ENCODE measurements around the gene BCAP29.
"Not testable (repeated sequence)": the region's sequence is repeated elsewhere in the genome, so short reads cannot be mapped to it uniquely, and the experiment has no call there.

BCAP29 gene

DNA sequence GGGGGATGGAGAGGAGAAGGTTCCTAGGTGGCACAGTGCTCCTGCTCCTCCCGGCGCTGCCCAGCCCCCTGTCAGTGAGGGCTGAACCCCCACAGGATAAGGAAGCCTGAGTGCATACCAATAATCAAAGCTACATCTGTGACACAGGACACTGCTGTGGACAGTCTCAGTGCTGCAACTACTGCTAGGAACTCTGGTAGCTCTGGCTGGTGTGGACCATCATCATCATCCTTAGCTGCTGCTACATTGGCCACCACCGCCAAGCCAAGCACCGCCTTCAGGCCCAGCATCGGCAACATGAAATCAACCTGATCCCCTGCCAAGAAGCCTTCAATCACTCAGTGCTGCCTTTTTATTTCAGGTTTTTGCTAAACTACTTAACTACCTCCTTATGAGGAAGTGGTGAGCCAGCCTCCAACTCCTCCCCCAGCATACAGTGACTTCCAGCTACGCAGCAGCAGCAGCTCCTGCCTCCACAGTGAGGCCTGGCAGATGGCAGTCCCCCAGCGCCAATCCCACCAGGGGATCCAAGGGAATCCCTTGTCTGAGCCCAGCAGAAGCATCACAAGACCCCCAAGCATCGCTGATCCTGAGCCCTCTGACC lies 48.5 kb downstream of the BCAP29 start:
- DNase-seq: no peak

DNA sequence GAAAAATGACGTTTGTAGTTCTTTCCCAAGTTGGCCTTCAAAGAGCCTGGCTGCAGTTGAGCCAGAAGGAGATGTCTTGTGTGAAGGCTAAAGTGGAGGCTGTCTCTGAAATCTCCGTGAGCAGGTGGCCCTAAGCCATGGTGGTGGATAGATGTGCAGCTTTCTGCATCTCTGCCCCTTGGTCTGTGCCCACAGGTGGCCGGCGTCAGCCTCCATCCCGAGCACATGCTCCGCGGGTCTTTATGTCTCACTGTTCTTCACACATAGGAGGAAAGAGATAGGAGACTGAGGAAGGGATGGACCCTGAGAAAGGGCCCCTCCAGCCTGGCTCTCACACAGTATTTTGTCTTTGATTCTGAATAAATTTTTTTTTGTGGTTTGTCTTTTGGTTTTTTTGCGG lies 50.3 kb downstream of the BCAP29 start:
- DNase-seq: no peak

DNA sequence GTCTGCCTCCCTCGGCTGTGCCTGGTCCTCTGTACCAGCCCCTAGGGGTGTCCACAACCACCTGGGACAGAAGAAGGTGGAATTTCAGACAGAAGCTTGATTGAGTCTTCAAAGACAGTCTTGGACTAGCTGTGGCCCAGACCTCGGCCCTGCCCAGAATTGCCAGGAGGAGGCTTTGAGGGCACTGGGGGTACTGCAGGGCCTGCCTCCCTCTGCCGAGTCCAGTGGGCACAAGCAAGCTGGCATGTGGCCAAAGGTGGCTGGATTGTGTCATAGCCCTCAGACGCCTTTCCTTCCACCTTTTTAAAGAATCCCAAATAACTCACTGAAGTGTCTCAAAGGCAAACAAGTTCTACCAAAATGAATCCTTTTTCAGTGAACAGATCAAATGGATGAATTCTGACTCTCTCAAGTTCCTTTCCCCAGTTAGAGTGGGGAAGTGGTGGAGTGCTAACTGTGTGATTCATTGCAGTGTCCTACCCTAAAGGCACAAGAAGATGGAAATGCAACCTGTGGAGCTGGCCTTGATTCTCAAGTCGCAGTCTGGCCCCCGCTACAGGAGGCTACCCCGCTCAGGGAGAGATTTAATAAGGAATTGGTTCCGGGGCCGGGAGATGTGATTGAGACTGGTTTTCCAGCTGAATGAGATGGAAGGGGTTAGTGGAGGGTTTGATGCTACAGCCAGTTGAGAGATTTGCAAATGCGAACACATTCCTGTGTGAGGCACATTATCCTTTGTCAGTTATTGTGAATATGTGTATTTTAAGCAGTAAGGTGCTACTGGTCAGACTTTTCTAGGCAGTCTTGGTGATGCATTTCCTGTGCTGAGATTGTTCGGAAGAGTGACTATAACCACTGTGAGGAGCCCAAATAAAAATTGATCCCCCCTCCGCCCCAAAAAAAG lies 51.8 kb downstream of the BCAP29 start:
- DNase-seq: no peak

DNA sequence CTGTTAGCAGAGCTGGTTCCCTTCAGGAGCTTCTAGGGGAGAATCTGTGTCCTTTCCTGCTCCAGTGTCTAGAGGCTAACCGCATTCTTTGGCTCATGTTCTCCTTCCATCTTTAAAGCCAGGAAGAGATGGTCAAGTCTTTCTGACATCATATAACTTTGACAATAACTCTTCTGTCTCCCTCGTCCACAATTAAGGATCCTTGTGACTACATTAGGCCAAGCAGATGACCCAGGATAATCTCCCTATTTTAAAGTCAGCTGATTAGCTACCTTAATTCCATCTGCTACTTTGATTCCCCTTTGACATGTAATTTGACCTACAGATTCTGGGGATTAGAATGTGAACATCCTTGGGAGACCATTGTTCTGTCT lies 52.4 kb downstream of the BCAP29 start:
- DNase-seq: no peak

DNA sequence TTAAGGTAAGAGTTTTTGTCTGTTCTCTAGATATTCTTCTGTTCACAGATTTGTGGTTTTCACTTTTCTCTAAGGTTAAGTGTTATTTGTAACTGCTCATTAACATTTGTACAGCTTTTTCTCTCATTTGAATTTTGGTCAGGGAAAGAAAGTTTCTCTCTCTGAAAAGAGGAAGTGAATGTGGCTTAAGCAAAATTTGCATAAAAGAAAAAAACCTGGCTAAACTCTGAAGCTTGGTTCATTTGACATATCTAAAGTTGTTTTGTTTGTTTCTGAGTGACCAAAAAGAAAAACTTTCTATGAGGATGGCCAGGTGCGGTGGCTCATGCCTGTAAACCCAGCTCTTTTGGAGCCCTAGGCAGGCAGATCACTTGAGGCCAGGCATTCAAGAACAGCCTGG lies 58.5 kb downstream of the BCAP29 start:
- no peak for DNase-seq

DNA sequence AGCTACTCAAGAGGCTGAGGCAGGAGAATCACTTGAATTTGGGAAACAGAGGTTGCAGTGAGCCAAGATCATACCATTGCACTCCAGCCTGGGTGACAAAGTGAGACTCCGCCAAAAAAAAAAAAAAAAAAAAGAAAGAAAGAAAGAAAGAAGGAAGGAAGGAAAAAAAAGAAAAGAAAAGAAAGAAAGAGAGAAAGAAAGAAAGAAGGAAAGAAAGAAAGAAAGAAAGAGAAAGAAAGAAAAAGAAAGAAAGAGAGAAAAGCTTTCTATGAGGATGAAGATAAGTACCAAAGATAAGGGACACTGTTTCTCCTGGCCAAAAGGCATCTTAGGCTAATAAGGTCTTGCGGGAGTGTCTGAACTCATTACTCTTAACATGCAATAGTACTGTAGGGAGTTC lies 59.0 kb downstream of the BCAP29 start:
- not testable (repeated sequence) for DNase-seq

DNA sequence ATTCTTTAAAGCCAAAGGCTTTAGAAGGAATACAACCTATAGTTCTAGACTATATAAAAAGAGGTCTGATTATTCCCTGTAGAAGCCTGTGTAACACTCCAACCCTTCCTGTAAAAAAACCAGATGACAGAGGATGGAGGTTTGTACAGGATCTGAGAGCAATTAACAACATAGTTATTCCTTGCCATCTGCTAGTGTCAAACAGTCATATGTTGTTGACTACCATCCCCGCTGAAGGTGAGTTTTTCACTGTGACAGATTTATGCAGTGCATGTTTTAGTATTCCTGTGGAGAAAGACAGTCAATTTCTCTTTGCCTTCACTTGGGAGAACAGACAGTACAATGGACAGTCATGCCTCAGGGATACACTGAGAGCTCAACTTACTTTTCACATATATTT lies 61.6 kb downstream of the BCAP29 start:
- DNase-seq: no peak

DNA sequence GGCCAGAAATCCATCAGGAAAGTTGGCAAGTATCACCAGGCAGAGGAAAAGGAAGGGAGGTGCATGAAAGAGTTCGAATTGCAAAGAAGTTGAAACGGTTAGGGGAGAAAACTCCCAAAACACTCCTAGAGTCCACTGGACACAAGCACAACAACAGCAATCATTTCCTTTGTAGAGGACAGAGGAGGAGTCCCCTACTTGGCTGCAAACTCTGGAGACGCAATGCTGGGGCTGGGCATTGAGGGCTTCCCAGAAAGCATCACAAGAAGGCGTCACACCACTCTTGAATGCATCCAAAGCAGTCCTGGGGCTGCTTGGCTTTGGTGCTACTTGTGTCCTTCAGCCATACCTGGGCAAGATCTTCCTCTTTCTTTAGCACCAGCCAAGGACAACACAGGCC lies 62.5 kb downstream of the BCAP29 start:
- DNase-seq: no peak

DNA sequence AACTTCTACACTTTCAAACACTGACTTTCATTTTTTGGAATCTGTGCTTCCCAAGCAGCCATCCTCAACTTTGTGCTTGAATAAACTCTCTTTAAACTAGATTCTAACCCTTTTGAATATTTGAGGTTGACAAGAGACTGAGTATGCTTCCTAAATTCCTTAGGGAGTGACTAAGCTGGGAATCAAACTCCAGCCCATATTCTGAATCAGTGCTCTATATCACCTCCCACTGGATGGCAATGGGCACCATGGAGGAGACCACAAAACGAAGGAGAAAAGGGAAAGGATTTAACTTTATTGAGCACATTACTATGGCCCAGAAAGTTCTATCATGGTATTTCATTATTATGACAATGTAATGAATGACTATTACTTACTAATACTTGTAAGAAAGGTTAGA lies 63.4 kb downstream of the BCAP29 start:
- no peak for DNase-seq

DNA sequence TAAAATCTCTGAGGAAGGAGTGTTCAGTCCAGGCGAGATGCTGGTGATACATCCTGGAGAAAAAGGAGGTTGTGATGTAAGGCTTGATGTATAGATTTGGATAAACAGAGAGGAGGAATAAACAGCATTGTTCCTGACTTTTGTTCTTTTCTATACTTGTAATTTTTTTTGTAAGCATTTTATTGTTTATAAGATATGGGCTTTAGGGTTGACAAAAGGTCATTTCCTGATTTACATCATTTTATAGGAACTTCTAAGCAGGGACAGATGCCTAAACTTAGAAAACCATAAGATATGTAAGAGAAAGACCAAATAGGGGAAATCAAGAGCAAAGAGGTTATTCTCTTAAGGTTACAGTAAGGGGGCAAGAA lies 63.9 kb downstream of the BCAP29 start:
- DNase-seq: no peak

DNA sequence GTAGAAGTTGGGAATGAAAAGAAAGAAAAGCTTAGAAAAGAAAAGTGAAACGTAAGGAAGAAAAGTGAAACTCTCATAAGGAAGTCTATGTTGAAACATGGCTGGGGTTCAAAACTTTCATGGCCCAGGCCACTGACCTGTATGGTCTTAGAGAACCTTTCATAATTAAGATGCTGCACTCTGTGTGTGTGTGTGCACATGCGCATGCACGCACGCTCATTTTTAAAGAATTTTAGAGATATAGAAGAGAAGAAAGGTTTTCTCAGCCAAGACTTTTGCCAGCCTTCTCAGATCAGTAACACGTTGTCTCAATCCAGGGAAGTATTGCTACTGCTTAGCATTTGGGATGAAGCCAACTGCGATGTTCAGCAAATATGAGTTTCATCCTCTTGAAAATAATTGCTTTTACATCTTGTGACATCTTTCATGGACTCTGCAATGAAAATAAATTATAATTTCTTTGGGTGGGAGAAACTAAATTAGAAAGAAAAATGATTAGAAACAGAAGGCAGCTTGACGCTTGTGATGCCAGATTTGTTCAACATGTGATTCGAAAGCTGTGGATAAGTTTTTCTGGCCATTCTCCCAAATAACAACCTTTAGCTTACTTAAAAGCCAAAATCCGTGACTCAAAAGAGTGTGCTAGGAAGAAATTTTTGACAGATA lies 64.4 kb downstream of the BCAP29 start:
- DNase-seq: no peak

DNA sequence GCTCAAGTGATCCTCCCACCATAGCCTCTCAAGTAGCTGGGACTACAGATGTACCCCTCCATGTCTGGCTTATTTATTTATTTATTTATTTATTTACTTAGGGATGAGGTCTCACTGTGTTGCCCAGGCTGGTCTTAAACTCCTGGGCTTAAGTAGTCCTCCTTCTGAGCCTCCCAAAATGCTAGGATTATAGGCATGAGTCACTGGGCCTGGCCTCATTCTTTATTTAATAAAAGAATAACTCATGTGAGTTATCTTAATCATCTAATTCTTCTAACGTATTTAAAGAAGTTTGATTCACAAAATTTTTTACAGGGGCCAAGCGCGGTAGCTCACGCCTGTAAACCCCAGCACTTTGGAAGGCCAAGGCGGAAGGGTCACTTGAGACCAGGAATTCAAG lies 72.6 kb downstream of the BCAP29 start:
- no peak for DNase-seq

DNA sequence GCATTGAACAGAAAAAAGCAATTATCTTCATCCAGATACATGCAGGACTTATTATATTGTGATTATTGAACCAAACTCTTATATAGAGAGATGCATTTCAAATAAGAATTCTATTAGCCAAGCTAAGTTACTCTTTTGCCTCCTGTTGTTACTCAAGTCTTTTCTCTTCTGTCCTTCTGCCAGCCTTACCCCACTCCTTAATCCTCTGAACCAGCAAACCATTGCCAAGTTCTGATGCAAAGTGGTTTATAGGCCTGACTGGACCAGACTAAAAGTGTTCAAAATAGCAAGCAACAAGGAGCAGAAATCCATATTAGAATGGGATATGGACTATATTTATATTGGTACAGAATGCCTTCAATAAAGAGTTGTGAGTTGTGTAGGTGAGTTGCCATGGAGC lies 78.4 kb downstream of the BCAP29 start:
- no peak for DNase-seq

DNA sequence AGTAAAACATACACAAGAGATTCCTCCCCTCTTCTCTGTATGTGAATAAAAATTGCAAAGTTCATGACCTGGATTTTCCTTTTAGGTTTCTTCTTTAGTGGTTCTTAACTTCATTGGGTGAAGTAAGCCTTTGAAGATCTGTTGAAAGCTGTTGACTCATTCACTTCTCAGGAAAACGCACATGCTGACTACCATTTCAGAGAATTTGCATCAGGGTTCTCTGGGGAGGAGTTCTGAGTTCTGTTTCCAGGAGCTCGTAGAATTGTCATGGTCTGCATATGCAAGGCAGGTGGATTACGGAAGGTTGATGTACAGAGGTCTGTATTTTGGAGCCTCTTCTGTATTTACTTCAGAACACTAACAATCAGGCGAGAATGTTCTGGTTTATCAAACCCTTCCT lies 79.6 kb downstream of the BCAP29 start:
- no peak for DNase-seq

DNA sequence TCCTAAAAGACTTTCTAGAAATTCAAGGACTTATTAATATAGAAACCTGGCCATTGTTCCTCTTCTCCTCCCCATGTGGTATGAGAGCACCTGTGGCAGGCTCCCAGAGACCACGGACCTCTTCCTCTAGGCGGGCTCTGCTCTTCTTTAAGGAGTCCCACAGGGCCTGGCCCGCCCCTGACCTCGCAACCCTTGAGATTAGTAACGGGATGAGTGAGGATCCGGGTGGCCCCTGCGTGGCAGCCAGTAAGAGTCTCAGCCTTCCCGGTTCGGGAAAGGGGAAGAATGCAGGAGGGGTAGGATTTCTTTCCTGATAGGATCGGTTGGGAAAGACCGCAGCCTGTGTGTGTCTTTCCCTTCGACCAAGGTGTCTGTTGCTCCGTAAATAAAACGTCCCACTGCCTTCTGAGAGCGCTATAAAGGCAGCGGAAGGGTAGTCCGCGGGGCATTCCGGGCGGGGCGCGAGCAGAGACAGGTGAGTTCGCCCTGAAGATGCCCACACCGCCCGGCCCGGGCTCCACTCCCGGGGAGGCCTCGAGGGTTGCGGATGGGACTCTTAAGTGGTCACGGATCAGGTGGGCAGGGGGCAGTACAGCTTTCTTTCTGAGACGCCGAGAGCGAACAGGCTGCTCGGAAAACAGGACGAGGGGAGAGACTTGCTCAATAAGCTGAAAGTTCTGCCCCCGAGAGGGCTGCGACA lies 80.5 kb downstream of the BCAP29 start, which contains the start of gene SLC26A4:
Gene SLC26A4 (plus strand): TSS at position 448 of the 700 bp plus-strand sequence. CDS start 814 bp downstream, outside the sequence.
- DNase-seq: peak; percentile 45

DNA sequence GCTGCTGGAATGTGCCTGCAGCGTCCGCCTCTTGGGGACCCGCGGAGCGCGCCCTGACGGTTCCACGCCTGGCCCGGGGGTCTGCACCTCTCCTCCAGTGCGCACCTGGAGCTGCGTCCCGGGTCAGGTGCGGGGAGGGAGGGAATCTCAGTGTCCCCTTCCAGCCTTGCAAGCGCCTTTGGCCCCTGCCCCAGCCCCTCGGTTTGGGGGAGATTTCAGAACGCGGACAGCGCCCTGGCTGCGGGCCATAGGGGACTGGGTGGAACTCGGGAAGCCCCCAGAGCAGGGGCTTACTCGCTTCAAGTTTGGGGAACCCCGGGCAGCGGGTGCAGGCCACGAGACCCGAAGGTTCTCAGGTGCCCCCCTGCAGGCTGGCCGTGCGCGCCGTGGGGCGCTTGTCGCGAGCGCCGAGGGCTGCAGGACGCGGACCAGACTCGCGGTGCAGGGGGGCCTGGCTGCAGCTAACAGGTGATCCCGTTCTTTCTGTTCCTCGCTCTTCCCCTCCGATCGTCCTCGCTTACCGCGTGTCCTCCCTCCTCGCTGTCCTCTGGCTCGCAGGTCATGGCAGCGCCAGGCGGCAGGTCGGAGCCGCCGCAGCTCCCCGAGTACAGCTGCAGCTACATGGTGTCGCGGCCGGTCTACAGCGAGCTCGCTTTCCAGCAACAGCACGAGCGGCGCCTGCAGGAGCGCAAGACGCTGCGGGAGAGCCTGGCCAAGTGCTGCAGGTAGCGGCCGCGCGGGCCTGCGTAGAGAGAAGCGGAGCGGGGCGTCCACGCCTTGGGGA lies 81.2 kb downstream of the BCAP29 start:
- peak; percentile 59 for DNase-seq

DNA sequence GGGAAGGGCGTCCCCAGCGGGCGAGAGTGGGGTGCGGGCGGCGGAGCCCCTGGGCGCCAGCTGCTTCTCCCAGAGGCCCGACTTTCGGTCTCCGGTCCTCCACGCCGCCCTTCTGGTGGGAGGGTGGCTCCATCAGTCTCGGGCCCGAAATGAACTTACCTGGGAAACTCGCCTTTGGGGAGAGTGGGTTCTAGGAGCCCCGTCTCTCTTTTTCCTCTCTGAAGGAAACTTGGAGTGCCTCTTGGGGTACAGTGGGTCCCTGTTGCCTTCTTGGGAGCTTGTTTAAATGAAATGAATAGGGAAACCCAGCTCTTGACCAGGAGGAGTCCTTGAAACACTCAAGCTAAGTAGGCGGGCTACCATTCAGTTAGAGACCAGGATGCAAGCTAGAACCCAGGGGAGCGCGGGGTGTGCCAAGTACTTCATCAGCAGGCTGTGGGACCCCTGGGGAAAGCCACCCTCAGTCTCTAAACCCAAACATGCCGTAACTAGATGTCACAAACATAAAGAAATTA lies 81.9 kb downstream of the BCAP29 start:
- DNase-seq: no peak

DNA sequence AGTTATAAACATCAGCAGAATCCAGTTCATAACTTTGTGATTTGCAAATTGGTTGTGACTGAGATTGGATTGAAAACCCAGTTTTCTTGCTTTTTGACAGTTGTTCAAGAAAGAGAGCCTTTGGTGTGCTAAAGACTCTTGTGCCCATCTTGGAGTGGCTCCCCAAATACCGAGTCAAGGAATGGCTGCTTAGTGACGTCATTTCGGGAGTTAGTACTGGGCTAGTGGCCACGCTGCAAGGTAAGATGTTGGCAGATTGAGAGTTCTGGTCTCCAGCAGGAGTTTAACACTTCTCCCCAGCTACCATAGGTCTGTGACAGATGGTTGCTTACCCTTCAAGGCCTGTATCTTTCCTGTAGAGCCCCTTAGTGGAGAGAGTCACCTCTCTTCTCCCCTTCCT lies 83.2 kb downstream of the BCAP29 start:
- no peak for DNase-seq

DNA sequence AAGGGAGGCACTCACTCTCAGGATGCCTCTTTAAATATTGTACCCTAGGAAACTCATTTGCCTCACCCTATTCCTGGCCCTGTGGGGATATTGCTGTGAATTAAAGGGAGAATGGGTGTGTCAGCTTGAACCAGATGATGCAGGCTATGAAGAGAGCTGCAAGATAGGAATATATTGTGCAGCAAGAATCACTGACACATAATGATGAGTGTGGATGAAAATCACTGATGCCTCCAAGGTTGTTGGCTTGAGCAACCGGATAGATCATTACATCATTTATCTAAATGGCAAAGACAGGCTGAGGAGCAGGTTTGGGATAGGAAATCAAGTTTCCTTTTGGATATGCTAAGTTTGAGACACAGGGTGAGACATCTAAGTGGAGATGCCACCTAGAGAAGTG lies 86.7 kb downstream of the BCAP29 start:
- DNase-seq: no peak

DNA sequence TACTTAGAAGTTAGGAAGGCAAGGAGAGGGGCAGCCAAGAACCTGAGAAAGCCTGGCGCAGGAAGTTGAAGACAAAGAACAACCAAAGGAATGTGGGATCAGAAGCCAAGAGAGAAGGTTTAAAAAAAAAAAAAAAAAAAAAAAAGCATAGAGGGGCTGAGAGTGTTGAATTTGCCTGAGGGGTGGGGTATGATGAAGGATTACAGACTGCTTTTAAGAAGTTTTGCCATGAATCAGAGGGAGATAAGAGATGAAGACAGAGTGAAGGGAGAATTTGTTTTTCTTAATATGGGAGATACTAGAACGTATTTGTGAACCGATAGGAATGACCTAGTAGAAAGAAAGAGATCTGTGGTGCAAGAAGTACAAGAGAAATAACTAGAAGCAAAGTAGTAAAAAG lies 87.3 kb downstream of the BCAP29 start:
- DNase-seq: no peak

DNA sequence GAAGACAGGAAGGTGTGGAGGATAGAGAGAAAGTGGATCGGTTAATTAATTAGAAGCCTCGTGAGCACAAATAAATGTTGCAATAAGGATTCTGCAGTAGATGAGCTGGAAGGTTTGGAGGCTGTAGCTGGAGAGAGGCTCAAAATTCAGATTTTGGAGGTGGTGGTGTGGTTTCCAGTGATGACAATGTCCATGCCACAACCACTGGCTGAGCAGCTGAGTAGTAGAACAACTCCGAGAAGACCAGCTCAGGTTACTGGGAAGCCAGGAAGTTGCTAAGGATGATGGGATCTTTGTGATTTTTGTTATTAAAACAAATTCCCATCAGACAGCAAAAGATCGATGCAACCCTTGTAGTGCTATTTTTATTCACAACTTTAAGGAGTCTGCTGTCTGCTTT lies 88.2 kb downstream of the BCAP29 start:
- DNase-seq: no peak
